HepG2 (cell line): ENCODE results near the gene OVOL2.

ENCODE experiments used
- CC2D1A ChIP-seq: sonication (generic); formaldehyde crosslinking; IDR thresholded peaks from 2 replicates; pipeline ENCODE4 v1.8.1; 2023; ENCODE audit warnings: mild to moderate bottlenecking, missing genetic modification reagents
- EP300 ChIP-seq, 3 experiments: sonication (generic) in 1 of 3; formaldehyde crosslinking in 1 of 3; IDR thresholded peaks; 2 replicates each; pipeline versions ENCODE4 v1.5.1 to v1.6.1; 2011 to 2020; ENCODE audit warnings: low read depth in 2 of 3, low read length in 2 of 3, borderline replicate concordance in 1 of 3, improper control_type of control experiment in 1 of 3, mild to moderate bottlenecking in 1 of 3, missing genetic modification reagents in 1 of 3, moderate library complexity in 1 of 3
- MAZ ChIP-seq, 2 experiments: sonication (generic) in 1 of 2; formaldehyde crosslinking in 1 of 2; IDR thresholded peaks; 2 replicates each; pipeline versions ENCODE4 v1.5.0 to v1.6.1; 2012 to 2020; ENCODE audit warnings: low read depth in 2 of 2, mild to moderate bottlenecking in 2 of 2, borderline replicate concordance in 1 of 2, improper control_type of control experiment in 1 of 2, low read length in 1 of 2, missing genetic modification reagents in 1 of 2, moderate library complexity in 1 of 2
- MEF2D ChIP-seq: sonication (generic); formaldehyde crosslinking; IDR thresholded peaks from 2 replicates; pipeline ENCODE4 v1.5.1; 2020; ENCODE audit warnings: mild to moderate bottlenecking, missing genetic modification reagents
- MTA3 ChIP-seq: sonication (generic); formaldehyde crosslinking; IDR thresholded peaks from 2 replicates; pipeline ENCODE4 v1.4.0; 2020; ENCODE audit warnings: missing genetic modification reagents
- MYC ChIP-seq: sonication (generic); formaldehyde crosslinking; IDR thresholded peaks from 2 replicates; pipeline ENCODE4 v1.9.0; 2021; ENCODE audit warnings: missing genetic modification reagents, borderline replicate concordance
- SP1 ChIP-seq, 2 experiments: fragments of 450-650 bp in 1 of 2; sonication (generic) in 1 of 2; formaldehyde crosslinking in 1 of 2; IDR thresholded peaks; 2 replicates each; pipeline versions ENCODE4 v1.4.0 to v1.6.1; 2016 to 2020; ENCODE audit warnings: missing genetic modification reagents in 1 of 2
- SRSF9 ChIP-seq: fragments of 200-400 bp; formaldehyde crosslinking; IDR thresholded peaks from 2 replicates; pipeline ENCODE4 v1.6.1; 2018; ENCODE audit warnings: borderline replicate concordance, mild to moderate bottlenecking, low read depth, low read length; ENCODE audit not compliant: insufficient read depth, poor library complexity, severe bottlenecking
- ZNF232 ChIP-seq: sonication (generic); formaldehyde crosslinking; IDR thresholded peaks from 2 replicates; pipeline ENCODE4 v1.4.0; 2020; ENCODE audit warnings: missing genetic modification reagents, borderline replicate concordance
- ZNF329 ChIP-seq: sonication (generic); formaldehyde crosslinking; IDR thresholded peaks from 2 replicates; pipeline ENCODE4 v1.9.0; 2021; ENCODE audit warnings: low read depth, mild to moderate bottlenecking, missing genetic modification reagents
- TF ChIP-seq, protein P1 (sequence below): sonication (generic); formaldehyde crosslinking; IDR thresholded peaks from 2 replicates; pipeline ENCODE4 v1.5.0; 2020; ENCODE audit warnings: missing genetic modification reagents
- TF ChIP-seq, protein P2 (sequence below): fragments of 450-650 bp; IDR thresholded peaks from 2 replicates; pipeline ENCODE4 v1.6.1; 2017; ENCODE audit warnings: mild to moderate bottlenecking

DNA sequence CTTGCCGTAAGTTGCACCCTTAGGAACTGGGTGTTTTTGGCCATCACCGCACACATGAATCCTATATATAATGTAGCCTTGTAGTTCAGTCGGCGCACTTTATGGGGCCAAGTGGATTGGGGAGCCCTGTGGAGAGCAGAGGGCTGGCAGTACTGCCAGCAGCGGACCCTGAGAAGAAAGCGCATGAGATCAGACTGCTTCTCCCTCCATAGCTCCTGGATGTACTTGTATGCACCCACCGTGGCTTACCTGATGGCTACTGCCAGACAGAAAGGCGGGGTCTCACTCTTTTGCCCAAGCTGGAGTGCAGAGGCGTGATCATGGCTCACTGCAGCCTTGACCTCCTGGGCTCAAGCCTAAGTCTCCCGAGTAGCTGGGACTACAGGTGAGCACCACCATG lies 32.8 kb upstream of the OVOL2 start:
- no peak for TF ChIP-seq MTA3 (CRISPR knock-in tag)
- TF ChIP-seq CC2D1A (CRISPR knock-in tag), result no peak
- TF ChIP-seq MYC (CRISPR knock-in tag), result no peak
- no peak for TF ChIP-seq EP300 (IDR thresholded peaks at IDR 0.05; ENCODE audit: low read depth in 2 of 2, low read length in 2 of 2)
- TF ChIP-seq EP300 (CRISPR knock-in tag; IDR thresholded peaks at IDR 0.05; ENCODE audit: borderline replicate concordance), result no peak
- no peak for TF ChIP-seq SP1 (IDR thresholded peaks at IDR 0.05)
- TF ChIP-seq SP1 (CRISPR knock-in tag; IDR thresholded peaks at IDR 0.05), result no peak
- no peak for TF ChIP-seq MAZ (IDR thresholded peaks at IDR 0.05; ENCODE audit: borderline replicate concordance, low read depth, low read length)
- TF ChIP-seq MAZ (CRISPR knock-in tag; IDR thresholded peaks at IDR 0.05; ENCODE audit: low read depth), result no peak
- TF ChIP-seq MEF2D (CRISPR knock-in tag), result no peak
- no peak for TF ChIP-seq SRSF9
- TF ChIP-seq ZNF232 (CRISPR knock-in tag), result no peak
- no peak for TF ChIP-seq ZNF329
- TF ChIP-seq, protein P1, sequence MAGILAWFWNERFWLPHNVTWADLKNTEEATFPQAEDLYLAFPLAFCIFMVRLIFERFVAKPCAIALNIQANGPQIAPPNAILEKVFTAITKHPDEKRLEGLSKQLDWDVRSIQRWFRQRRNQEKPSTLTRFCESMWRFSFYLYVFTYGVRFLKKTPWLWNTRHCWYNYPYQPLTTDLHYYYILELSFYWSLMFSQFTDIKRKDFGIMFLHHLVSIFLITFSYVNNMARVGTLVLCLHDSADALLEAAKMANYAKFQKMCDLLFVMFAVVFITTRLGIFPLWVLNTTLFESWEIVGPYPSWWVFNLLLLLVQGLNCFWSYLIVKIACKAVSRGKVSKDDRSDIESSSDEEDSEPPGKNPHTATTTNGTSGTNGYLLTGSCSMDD (CRISPR knock-in tag), result no peak
- TF ChIP-seq, protein P2, sequence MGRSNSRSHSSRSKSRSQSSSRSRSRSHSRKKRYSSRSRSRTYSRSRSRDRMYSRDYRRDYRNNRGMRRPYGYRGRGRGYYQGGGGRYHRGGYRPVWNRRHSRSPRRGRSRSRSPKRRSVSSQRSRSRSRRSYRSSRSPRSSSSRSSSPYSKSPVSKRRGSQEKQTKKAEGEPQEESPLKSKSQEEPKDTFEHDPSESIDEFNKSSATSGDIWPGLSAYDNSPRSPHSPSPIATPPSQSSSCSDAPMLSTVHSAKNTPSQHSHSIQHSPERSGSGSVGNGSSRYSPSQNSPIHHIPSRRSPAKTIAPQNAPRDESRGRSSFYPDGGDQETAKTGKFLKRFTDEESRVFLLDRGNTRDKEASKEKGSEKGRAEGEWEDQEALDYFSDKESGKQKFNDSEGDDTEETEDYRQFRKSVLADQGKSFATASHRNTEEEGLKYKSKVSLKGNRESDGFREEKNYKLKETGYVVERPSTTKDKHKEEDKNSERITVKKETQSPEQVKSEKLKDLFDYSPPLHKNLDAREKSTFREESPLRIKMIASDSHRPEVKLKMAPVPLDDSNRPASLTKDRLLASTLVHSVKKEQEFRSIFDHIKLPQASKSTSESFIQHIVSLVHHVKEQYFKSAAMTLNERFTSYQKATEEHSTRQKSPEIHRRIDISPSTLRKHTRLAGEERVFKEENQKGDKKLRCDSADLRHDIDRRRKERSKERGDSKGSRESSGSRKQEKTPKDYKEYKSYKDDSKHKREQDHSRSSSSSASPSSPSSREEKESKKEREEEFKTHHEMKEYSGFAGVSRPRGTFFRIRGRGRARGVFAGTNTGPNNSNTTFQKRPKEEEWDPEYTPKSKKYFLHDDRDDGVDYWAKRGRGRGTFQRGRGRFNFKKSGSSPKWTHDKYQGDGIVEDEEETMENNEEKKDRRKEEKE, result no peak
